Central memory CD8-positive, alpha-beta T cell (primary cell): ENCODE measurements around the gene BBS12.
A peak's percentile ranks its signal among the peaks of the same experiment; 100 is the strongest.

Experiments
- ATAC-seq: fragments of 150-1000 bp; cut with Tn5 transposase; replicated peaks from 2 replicates; pipeline ENCODE4 v1.10.0; 2022; ENCODE audit warnings: mild to moderate bottlenecking, moderate FRiP score, moderate number of reproducible peaks; ENCODE audit not compliant: poor library complexity, severe bottlenecking; ENCODE audit errors: extremely low read depth
- DNase-seq, 2 donors: peaks; one replicate each; pipeline ENCODE4 v3.0.0; 2021; ENCODE audit warnings: low spot score in 2 of 2
- H3K27ac Mint-ChIP-seq: one replicate; pipeline ENCODE4 v1.8.0; 2022; ENCODE audit warnings: low read depth, mild to moderate bottlenecking, moderate library complexity, mixed read lengths
- H3K27me3 Mint-ChIP-seq: one replicate; pipeline ENCODE4 v1.8.0; 2022; ENCODE audit warnings: mixed read lengths
- H3K36me3 Mint-ChIP-seq: one replicate; pipeline ENCODE4 v1.8.0; 2022; ENCODE audit warnings: mild to moderate bottlenecking, moderate library complexity, mixed read lengths; ENCODE audit not compliant: insufficient read depth
- H3K4me1 Mint-ChIP-seq: one replicate; pipeline ENCODE4 v1.8.0; 2022; ENCODE audit warnings: mixed read lengths
- H3K4me3 Mint-ChIP-seq: one replicate; pipeline ENCODE4 v1.8.0; 2022; ENCODE audit warnings: mild to moderate bottlenecking, moderate library complexity, mixed read lengths
- H3K9me3 Mint-ChIP-seq: one replicate; pipeline ENCODE4 v1.8.0; 2022; ENCODE audit warnings: mixed read lengths

The BBS12 gene

DNA sequence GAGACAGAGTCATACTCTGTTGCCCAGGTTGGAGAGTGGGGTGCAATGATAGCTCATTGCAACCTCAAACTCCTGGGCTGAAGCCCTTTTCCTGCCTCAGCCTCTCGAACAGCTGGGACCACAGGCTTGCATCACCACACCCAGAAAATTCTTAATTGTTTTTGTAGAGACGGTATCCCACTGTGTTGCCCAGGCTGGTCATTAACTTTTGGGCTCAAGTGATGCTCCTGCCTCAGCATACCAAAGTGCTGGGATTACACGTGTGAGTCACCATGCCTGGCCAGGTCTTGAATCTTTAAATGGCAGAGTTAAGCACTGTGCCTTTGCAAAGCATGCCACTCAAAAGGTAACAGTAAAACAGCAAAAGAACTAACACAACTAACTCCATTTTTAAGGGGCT is 28.6 kb upstream of the BBS12 start:
- Mint-ChIP-seq H3K4me3 (no peak overlapping the region), H3K4me1 (peaks cover 6% of the 10 kb centered on the region), H3K27me3 (peaks cover 24% of the 10 kb centered on the region), H3K9me3 (no peaks in the 10 kb centered on the region), H3K36me3 (no peaks in the 10 kb centered on the region), H3K27ac (no peak overlapping the region)
- ATAC-seq (no peak), DNase-seq (no peak)

DNA sequence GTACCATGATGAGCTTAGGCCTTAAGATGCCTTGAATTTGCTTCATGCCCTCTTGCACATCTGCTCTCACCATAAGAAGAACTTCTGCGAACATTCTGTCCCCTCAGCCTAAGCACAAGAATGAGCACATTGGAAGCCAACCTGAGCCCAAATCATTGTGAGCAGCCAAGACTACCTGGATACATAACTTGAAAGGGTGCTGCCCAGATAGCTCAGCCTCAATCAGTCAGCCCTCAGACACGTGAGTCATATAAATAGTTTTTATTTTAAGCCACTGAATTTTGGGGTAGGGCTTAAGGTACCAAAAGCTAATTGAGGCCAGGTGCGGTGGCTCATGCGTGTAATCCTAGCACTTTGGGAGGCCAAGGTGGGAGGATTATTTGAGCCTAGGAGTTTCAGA is 27.5 kb upstream of the BBS12 start:
- no peaks in the 10 kb centered on the region for H3K9me3 Mint-ChIP-seq
- H3K36me3 Mint-ChIP-seq, result no peaks in the 10 kb centered on the region
- ATAC-seq (no peak), DNase-seq (no peak)
- H3K27me3 Mint-ChIP-seq, result peaks cover 34% of the 10 kb centered on the region
- no peak overlapping the region for H3K4me3 Mint-ChIP-seq
- peaks cover 6% of the 10 kb centered on the region for H3K4me1 Mint-ChIP-seq
- H3K27ac Mint-ChIP-seq, result no peak overlapping the region

DNA sequence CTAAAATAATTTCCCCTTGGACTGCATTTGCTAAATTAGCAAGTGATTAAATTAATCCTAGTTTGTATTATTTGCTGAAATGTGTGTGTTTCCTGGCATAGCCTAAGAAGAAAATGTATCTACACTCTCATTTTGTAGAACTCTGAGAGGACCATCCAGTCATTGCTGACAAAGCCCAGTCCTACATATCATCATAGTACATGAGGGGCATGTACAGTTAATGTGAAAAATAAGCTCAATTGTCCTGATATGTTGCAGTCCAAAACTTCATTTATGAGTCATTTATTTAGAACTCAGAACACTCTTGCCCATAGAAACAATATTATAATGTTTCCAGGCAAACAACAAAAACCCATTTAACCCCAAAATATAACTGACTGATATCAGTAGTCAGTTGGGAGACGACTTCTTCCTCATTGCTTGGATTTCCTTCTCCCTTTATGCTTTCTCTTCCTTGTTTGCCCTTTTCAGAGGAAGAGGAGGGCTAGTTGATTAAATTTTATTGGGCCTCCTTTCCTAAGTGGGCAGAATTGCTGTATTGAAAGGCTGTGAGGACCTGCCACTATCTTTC is 26.9 kb upstream of the BBS12 start:
- Mint-ChIP-seq H3K27ac (no peak overlapping the region), H3K9me3 (no peaks in the 10 kb centered on the region), H3K36me3 (no peaks in the 10 kb centered on the region), H3K4me3 (no peak overlapping the region), H3K4me1 (peaks cover 6% of the 10 kb centered on the region), H3K27me3 (peaks cover 40% of the 10 kb centered on the region)
- DNase-seq, result no peak
- ATAC-seq, result no peak

DNA sequence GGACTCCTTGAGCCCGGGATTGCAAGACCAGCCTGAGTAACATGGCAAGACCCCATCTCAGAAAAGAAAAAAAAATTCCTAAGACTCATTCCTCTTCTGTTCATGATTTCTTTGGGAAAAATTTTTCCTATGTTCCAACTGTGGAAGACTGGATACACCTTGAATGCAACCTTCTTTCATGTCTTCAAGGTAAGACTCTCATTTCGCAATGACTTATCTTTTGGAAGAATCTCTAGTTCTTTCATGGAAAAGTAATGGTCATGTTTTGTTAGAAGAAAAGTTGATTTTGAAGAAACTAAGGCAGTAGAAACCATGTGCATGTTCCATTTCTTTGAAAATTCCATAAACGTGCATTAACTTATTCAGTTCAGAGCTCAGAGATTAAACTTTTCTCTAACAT is 26.0 kb upstream of the BBS12 start:
- H3K27ac Mint-ChIP-seq, result no peak overlapping the region
- no peaks in the 10 kb centered on the region for H3K36me3 Mint-ChIP-seq
- H3K9me3 Mint-ChIP-seq, result no peaks in the 10 kb centered on the region
- peaks cover 49% of the 10 kb centered on the region for H3K27me3 Mint-ChIP-seq
- ATAC-seq (no peak), DNase-seq (no peak)
- peaks cover 6% of the 10 kb centered on the region for H3K4me1 Mint-ChIP-seq
- no peak overlapping the region for H3K4me3 Mint-ChIP-seq

DNA sequence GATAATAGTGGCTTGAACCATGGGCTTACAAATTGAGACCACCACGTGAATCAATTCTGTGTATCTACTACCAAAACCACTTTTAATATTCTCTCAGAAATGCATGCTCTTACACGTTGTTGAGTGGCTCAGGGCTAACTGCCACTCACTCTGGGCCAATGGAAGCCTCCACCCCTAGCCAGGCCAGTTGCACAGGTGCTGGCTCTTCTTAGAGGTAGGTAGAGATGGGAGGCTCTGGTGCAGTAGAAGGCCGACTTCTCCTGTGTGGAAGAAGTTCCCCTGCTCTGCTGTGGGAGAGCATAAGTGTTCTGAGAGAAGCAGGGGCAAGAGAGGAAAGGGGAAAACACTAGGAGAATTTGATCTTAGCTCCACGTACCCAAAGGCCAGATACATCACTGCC is 25.0 kb upstream of the BBS12 start:
- H3K4me1 Mint-ChIP-seq, result peaks cover 5% of the 10 kb centered on the region
- H3K27me3 Mint-ChIP-seq, result peaks cover 47% of the 10 kb centered on the region
- H3K9me3 Mint-ChIP-seq, result no peaks in the 10 kb centered on the region
- DNase-seq, result no peak
- peak overlapping the region; percentile 57 for H3K27ac Mint-ChIP-seq
- no peak for ATAC-seq
- no peak overlapping the region for H3K4me3 Mint-ChIP-seq
- H3K36me3 Mint-ChIP-seq, result no peaks in the 10 kb centered on the region

DNA sequence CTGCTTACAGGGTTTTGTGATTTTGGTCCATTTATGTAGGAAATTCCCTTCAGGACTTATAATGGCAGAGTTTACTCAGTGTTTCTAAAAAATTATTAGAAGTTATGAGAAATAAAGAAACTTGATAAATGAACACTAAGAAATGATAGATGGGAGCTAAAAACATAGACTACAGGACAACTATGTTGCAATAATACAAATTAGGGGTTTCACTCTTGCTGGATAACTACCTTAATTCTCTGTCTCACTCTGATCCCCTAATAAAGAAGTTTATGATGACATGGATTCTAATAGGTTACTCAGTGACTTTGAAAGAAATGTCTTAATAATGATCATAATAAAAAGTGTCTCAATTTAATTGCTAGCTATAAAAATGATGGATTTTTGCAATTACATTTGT is 23.3 kb upstream of the BBS12 start:
- Mint-ChIP-seq H3K36me3 (no peaks in the 10 kb centered on the region), H3K4me3 (no peak overlapping the region), H3K9me3 (no peaks in the 10 kb centered on the region), H3K27me3 (peaks cover 45% of the 10 kb centered on the region), H3K4me1 (peaks cover 5% of the 10 kb centered on the region), H3K27ac (no peak overlapping the region)
- DNase-seq (no peak), ATAC-seq (no peak)

DNA sequence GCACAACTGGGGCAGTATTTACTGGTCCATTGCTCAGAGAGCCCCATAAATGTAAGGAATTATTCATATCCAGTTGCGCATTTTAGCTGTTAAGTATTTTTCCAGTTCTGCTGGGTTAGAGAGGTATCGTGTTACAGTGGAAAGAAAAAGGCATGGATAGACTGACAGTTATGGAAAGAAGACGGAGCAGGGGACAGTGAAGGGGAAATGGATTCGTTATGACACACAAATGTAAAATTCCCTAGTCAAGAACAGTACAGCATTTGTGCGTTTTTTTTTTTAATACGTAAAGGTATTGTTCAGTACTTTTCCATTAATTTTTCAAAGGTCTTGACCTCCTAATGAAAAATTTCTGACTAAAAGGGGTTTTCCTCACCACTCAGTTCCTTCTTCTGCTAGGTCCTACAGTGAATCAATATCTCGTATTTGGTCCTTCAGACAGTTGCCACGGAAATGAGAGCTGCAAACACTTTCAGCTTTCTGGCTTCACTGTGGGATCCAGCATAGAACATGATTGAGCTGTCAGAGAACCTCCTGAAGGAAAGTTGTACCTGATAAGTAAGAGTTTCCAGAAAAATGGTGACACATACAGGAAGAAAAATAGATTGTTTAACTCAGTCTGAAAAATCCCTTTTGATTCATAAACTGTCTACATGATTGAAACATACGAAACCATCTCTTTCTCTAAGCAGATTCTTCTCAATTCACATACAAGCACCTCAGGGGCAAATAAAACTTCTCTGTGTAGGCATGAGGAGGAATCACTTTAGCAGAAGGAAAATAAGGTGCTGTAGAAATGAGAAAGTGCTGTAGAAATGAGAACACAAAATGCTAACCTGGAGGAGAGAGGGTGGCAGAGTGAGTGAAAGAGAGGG is 21.8 kb upstream of the BBS12 start:
- Mint-ChIP-seq H3K9me3 (no peaks in the 10 kb centered on the region), H3K27me3 (peaks cover 45% of the 10 kb centered on the region), H3K36me3 (no peaks in the 10 kb centered on the region), H3K27ac (no peak overlapping the region), H3K4me3 (no peak overlapping the region), H3K4me1 (peaks cover 5% of the 10 kb centered on the region)
- ATAC-seq (no peak), DNase-seq (no peak)

DNA sequence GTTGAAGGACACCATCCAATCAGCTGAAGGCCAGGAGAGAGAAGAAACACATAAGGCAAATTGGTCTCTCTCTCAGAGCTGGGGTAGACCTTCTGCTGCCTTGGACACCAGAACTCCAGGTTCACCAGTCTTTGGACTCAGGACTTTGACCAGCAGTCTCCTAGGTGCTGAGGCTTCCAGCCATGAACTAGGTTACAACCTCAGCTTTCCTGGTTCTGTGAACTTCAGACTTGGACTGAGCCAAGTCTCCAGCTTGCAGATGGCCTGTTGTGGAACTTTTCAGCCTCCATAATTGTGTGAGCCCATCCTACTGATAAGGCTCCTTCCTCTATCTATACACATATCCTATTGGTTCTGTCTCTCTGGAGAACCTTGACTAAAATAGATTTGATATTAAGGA is 20.6 kb upstream of the BBS12 start:
- Mint-ChIP-seq H3K4me1 (peaks cover 9% of the 10 kb centered on the region), H3K36me3 (no peaks in the 10 kb centered on the region), H3K27ac (no peak overlapping the region), H3K27me3 (peaks cover 45% of the 10 kb centered on the region), H3K4me3 (no peak overlapping the region), H3K9me3 (no peaks in the 10 kb centered on the region)
- DNase-seq (no peak), ATAC-seq (no peak)

DNA sequence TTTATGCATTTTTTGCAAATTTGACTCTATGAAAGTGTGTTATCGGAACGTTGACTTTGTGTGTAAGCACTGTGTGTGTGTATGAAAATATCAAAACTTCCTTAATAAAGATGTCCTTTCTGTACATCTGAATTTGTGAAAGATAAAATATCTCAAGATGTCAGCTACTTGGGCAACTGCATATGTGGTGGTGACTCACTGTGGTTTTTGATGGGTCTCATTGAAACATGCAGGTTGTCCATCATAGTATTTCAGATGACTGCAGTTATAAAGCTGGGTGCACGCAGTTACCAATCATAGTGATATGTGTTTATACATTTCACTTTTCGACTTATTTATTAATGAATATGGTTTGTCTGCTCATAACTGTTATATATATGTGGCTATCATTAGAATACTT is 19.7 kb upstream of the BBS12 start:
- no peaks in the 10 kb centered on the region for H3K9me3 Mint-ChIP-seq
- peaks cover 38% of the 10 kb centered on the region for H3K27me3 Mint-ChIP-seq
- no peaks in the 10 kb centered on the region for H3K36me3 Mint-ChIP-seq
- H3K4me1 Mint-ChIP-seq, result peaks cover 10% of the 10 kb centered on the region
- no peak overlapping the region for H3K4me3 Mint-ChIP-seq
- H3K27ac Mint-ChIP-seq, result no peak overlapping the region
- ATAC-seq (no peak), DNase-seq (no peak)

DNA sequence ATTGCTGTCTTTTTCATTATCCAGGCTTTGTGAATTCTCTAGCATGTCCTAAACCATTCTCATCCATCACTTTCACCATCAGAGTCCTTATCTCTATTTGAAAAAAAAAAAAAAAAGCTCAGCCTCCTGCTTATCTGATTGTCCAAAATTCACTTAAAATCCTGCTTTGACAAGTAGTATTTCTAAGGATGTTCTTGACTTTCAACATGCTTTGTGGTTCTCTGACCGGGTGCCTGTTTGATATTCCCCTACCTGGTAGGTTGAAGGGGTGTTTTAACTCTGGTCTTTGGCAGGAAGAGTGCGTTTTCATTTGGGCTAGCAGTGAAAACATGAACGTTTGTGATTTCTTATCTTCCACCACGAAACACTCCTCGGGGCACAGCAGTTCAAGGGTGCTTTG is 17.3 kb upstream of the BBS12 start:
- H3K4me3 Mint-ChIP-seq, result no peak overlapping the region
- DNase-seq, result no peak

DNA sequence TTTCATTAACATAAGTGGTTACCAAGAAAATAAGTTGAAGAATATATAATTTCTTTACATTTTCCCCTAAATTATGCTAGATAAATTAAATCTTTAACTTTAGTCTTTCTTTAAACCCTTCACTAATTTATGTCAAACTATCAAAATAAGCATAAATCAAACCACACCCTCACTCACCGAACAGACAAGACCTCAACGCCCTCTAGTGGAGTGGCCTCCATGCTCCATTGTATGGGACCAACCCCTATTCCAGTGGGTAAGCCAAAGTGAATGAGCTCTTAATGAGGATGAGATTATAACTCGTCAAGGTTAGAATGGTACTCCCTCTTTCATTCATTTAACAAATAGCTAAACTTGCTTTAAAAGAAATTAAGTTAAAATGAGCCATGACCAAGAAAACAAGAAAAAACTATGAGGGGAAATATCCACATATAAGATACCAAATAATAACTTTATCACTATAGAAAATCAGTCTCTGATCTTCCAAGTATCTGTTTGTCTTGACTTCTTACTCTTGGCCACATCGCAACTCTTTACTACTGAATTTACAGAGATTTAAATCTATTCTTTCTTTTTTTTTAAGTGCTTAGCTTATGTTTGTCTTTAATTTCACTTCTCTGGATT is 15.6 kb upstream of the BBS12 start:
- peak; percentile 31 to 40 for DNase-seq
- Mint-ChIP-seq H3K27ac (no peak overlapping the region), H3K27me3 (peaks cover 3% of the 10 kb centered on the region), H3K9me3 (no peaks in the 10 kb centered on the region), H3K4me1 (peaks cover 6% of the 10 kb centered on the region), H3K4me3 (no peak overlapping the region), H3K36me3 (no peaks in the 10 kb centered on the region)
- peak; percentile 79 for ATAC-seq

More for the DNA sequence above, 17.3 kb upstream of the BBS12 start:
- no peaks in the 10 kb centered on the region for H3K9me3 Mint-ChIP-seq
- ATAC-seq, result no peak
- peaks cover 10% of the 10 kb centered on the region for H3K4me1 Mint-ChIP-seq
- no peak overlapping the region for H3K27ac Mint-ChIP-seq
- H3K36me3 Mint-ChIP-seq, result no peaks in the 10 kb centered on the region
- peaks cover 20% of the 10 kb centered on the region for H3K27me3 Mint-ChIP-seq

DNA sequence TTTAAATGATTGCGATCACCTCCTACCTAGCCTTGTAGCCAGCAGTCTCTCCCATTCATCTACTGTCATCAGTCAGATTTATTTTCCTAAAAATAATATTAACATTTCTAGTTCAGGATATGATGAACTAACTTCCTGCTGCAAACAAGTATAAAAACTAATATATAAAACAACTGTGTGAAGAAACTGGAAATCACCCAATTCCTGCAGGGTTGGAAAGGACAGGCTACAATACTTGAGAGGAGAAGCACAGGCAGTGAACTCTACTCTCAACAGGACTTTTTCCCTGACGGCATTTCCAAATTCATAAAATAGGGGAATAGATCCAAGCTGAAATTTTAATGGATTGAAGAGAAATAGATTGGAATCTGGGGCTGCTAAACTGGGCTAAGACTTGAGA is 14.2 kb upstream of the BBS12 start:
- Mint-ChIP-seq H3K36me3 (no peaks in the 10 kb centered on the region), H3K27me3 (peaks cover 8% of the 10 kb centered on the region), H3K4me1 (peaks cover 6% of the 10 kb centered on the region), H3K4me3 (no peak overlapping the region), H3K27ac (no peak overlapping the region), H3K9me3 (no peaks in the 10 kb centered on the region)
- ATAC-seq (no peak), DNase-seq (no peak)

DNA sequence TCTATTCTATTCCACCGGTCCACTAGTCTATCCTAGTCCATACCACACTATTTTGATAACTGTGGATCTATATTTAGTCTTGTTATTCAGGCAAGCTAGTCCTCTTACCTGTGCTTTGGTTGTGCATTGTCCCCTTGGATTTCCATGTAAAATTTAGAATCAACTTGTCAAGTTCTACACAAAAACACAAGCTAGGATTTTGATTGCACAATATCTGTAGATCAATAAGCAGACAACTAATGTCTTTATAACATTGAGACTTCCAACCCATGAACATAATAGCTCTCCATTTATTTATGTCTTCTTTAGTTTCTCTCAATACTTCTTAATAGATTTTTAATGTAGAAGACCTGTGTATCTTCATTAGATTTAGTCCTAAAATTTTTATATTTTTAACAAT is 10.2 kb upstream of the BBS12 start:
- no peak for DNase-seq
- no peak overlapping the region for H3K4me3 Mint-ChIP-seq
- H3K9me3 Mint-ChIP-seq, result no peaks in the 10 kb centered on the region
- no peaks in the 10 kb centered on the region for H3K36me3 Mint-ChIP-seq
- H3K4me1 Mint-ChIP-seq, result no peaks in the 10 kb centered on the region
- H3K27ac Mint-ChIP-seq, result no peak overlapping the region
- H3K27me3 Mint-ChIP-seq, result peaks cover 27% of the 10 kb centered on the region
- ATAC-seq, result no peak
